H1 (cell line): ENCODE data around the gene CD276. TPM values are rescaled to one million over a fixed set of nuclear protein-coding genes. Genes with fewer than 3 reads are reported as not detected.

Experiments
- CTCF ChIA-PET: fragments of 300-600 bp; sonication (Branson Sonifier 250); formaldehyde crosslinking; loops from one replicate; lab custom pipeline; 2021; ENCODE audit not compliant: partially characterized antibody; lab: Charles Lee
- POLR2A ChIA-PET: fragments of 300-600 bp; sonication (Branson Sonifier 250); formaldehyde crosslinking; loops from one replicate; lab custom pipeline; 2021; ENCODE audit warnings: inconsistent platforms; ENCODE audit not compliant: partially characterized antibody; lab: Charles Lee
- DNase-seq, 2 experiments: peaks; one replicate each; pipeline versions ENCODE4 v3.0.0 to v3.0.0-alpha.2; 2010 to 2022; ENCODE audit warnings: low spot score in 2 of 2, low read depth in 1 of 2, mixed read lengths in 1 of 2
- FAIRE-seq: peaks from 2 replicates; lab custom pipeline; 2011; peaks lifted over from hg19 to GRCh38; lab: Jason Lieb, UNC
- H2AFZ ChIP-seq: 2 replicates; pipeline ENCODE4 v1.8.1; 2012; ENCODE audit warnings: low read length, inconsistent platforms
- H2AK5ac ChIP-seq: 2 replicates; pipeline ENCODE4 v1.6.1; 2013; ENCODE audit warnings: low read depth, low read length
- H2BK120ac ChIP-seq: replicated peaks from 2 replicates; pipeline ENCODE3; 2013; ENCODE audit warnings: low read depth, low read length, inconsistent platforms
- H2BK12ac ChIP-seq: 2 replicates; pipeline ENCODE4 v1.6.1; 2013; ENCODE audit warnings: low read depth, low read length
- H2BK15ac ChIP-seq: 2 replicates; pipeline ENCODE4 v1.6.1; 2013; ENCODE audit warnings: low read length
- H2BK20ac ChIP-seq: 2 replicates; pipeline ENCODE4 v1.6.1; 2013; ENCODE audit warnings: low read length
- H2BK5ac ChIP-seq: 2 replicates; pipeline ENCODE4 v1.6.1; 2013; ENCODE audit warnings: low read depth, low read length
- H3K14ac ChIP-seq: 2 replicates; pipeline ENCODE4 v1.6.1; 2013; ENCODE audit warnings: inconsistent platforms; ENCODE audit not compliant: insufficient read length
- H3K18ac ChIP-seq: 2 replicates; pipeline ENCODE4 v1.6.1; 2013; ENCODE audit warnings: low read length; ENCODE audit errors: extremely low read depth
- H3K23ac ChIP-seq: 2 replicates; pipeline ENCODE4 v1.6.1; 2013; ENCODE audit warnings: inconsistent platforms; ENCODE audit not compliant: insufficient read length
- H3K23me2 ChIP-seq: 2 replicates; pipeline ENCODE4 v1.6.1; 2013; ENCODE audit warnings: low read depth, low read length
- H3K27ac ChIP-seq: 2 replicates; pipeline ENCODE4 v1.6.1; 2011; ENCODE audit warnings: low read depth, low read length, inconsistent platforms
- H3K27me3 ChIP-seq, 4 experiments: replicated peaks in 1 of 4; 1 replicate in 1 of 4; 2 replicates in 3 of 4; pipeline versions ENCODE4 v1.6.1 to v1.8.1; 2011 to 2013; ENCODE audit warnings: low read length in 3 of 4, mild to moderate bottlenecking in 3 of 4, inconsistent platforms in 2 of 4, mixed read lengths in 2 of 4, moderate library complexity in 1 of 4; ENCODE audit not compliant: control insufficient read depth in 3 of 4, insufficient read depth in 3 of 4; ENCODE audit errors: extremely low read depth in 1 of 4
- H3K36me3 ChIP-seq, 4 experiments: 2 replicates each; pipeline versions ENCODE4 v1.6.1 to v1.8.1; 2011 to 2013; ENCODE audit warnings: mild to moderate bottlenecking in 4 of 4, low read length in 3 of 4, moderate library complexity in 2 of 4, control low read depth in 1 of 4, inconsistent platforms in 1 of 4; ENCODE audit not compliant: insufficient read depth in 4 of 4, control insufficient read depth in 2 of 4
- H3K4ac ChIP-seq: replicated peaks from 2 replicates; pipeline ENCODE3; 2013; ENCODE audit warnings: low read length, low read depth, mixed read lengths, inconsistent platforms; ENCODE audit not compliant: insufficient read length
- H3K4me1 ChIP-seq, 4 experiments: replicated peaks in 1 of 4; 1 replicate in 1 of 4; 2 replicates in 3 of 4; pipeline versions ENCODE4 v1.6.1 to v1.8.1; 2011 to 2013; ENCODE audit warnings: low read length in 3 of 4, inconsistent platforms in 2 of 4, mixed read lengths in 1 of 4; ENCODE audit not compliant: insufficient read depth in 4 of 4, control insufficient read depth in 3 of 4
- H3K4me2 ChIP-seq, 2 experiments: 2 replicates each; pipeline versions ENCODE4 v1.6.1 to v1.8.1; 2011 to 2013; ENCODE audit warnings: low read depth in 2 of 2, low read length in 2 of 2, control low read depth in 1 of 2, inconsistent platforms in 1 of 2, mild to moderate bottlenecking in 1 of 2; ENCODE audit not compliant: insufficient read depth in 1 of 2
- H3K4me3 ChIP-seq, 4 experiments: fragments of 200-600, 300-600 bp in 1 of 4; sonication (generic), shearing (Covaris generic), sonication (Bioruptor Twin) in 1 of 4; 2 replicates each; pipeline versions ENCODE4 v1.5.1 to v1.8.1; 2011 to 2016; ENCODE audit warnings: low read length in 4 of 4, low read depth in 3 of 4, control low read depth in 2 of 4, inconsistent platforms in 2 of 4, mild to moderate bottlenecking in 2 of 4, mixed read lengths in 1 of 4, moderate library complexity in 1 of 4; ENCODE audit not compliant: insufficient read depth in 2 of 4; ENCODE audit errors: extremely low read depth in 1 of 4
- H3K56ac ChIP-seq: replicated peaks from 2 replicates; pipeline ENCODE3; 2013; ENCODE audit warnings: low read depth, mild to moderate bottlenecking, mixed read lengths, low read length, inconsistent platforms; ENCODE audit not compliant: insufficient read length
- H3K79me1 ChIP-seq: 2 replicates; pipeline ENCODE4 v1.6.1; 2013; ENCODE audit warnings: low read depth, low read length, control low read depth
- H3K79me2 ChIP-seq, 2 experiments: 2 replicates each; pipeline versions ENCODE4 v1.6.1 to v1.8.1; 2012 to 2013; ENCODE audit warnings: low read length in 2 of 2, mild to moderate bottlenecking in 2 of 2, inconsistent platforms in 1 of 2; ENCODE audit not compliant: insufficient read depth in 2 of 2, control insufficient read depth in 1 of 2
- H3K9ac ChIP-seq, 4 experiments: replicated peaks in 1 of 4; 1 replicate in 1 of 4; 2 replicates in 3 of 4; pipeline versions ENCODE4 v1.6.1 to v1.8.1; 2011 to 2013; ENCODE audit warnings: low read depth in 3 of 4, low read length in 3 of 4, control low read depth in 2 of 4, mild to moderate bottlenecking in 2 of 4, moderate library complexity in 2 of 4, inconsistent platforms in 1 of 4; ENCODE audit errors: extremely low read depth in 1 of 4
- H3K9me3 ChIP-seq, 2 experiments: 2 replicates each; pipeline versions ENCODE4 v1.6.1 to v1.8.1; 2012 to 2013; ENCODE audit warnings: mild to moderate bottlenecking in 2 of 2, moderate library complexity in 2 of 2, control low read depth in 1 of 2, inconsistent platforms in 1 of 2, low read depth in 1 of 2, low read length in 1 of 2, mixed read lengths in 1 of 2; ENCODE audit not compliant: insufficient read depth in 2 of 2
- H4K20me1 ChIP-seq, 2 experiments: replicated peaks in 1 of 2; 2 replicates each; pipeline versions ENCODE3 to v1.8.1; 2011 to 2013; ENCODE audit warnings: inconsistent platforms in 2 of 2, low read length in 2 of 2, mild to moderate bottlenecking in 1 of 2; ENCODE audit not compliant: insufficient read depth in 2 of 2, control insufficient read depth in 1 of 2
- H4K5ac ChIP-seq: 2 replicates; pipeline ENCODE4 v1.6.1; 2013; ENCODE audit warnings: low read length, low read depth, mixed read lengths, inconsistent platforms; ENCODE audit not compliant: insufficient read length
- H4K8ac ChIP-seq: 2 replicates; pipeline ENCODE4 v1.8.0; 2013; ENCODE audit warnings: mild to moderate bottlenecking, moderate library complexity, low read length, inconsistent platforms; ENCODE audit not compliant: insufficient read depth; ENCODE audit errors: extremely low read depth
- H4K91ac ChIP-seq: replicated peaks from 2 replicates; pipeline ENCODE3; 2013; ENCODE audit warnings: low read length, mixed read lengths, inconsistent platforms; ENCODE audit not compliant: insufficient read length
- BACH1 ChIP-seq: IDR thresholded peaks from 2 replicates; pipeline ENCODE4 v1.6.1; 2012; ENCODE audit warnings: low read length, improper control_type of control experiment
- BCL11A ChIP-seq, 2 experiments: IDR thresholded peaks; one replicate each; pipeline ENCODE4 v1.6.1; 2011; ENCODE audit warnings: low read depth in 2 of 2, low read length in 2 of 2, mild to moderate bottlenecking in 2 of 2
- CBX5 ChIP-seq: fragments of 300-800, 300-1000 bp; sonication (generic); IDR thresholded peaks from 2 replicates; pipeline ENCODE4 v1.7.1; 2016; ENCODE audit warnings: antibody characterized with exemption, low read length, low read depth
- CHD2 ChIP-seq: IDR thresholded peaks from 2 replicates; pipeline ENCODE4 v1.6.1; 2012; ENCODE audit warnings: low read length, improper control_type of control experiment
- EP300 ChIP-seq, 2 experiments: IDR thresholded peaks; 1 replicate in 1 of 2; 2 replicates in 1 of 2; pipeline ENCODE4 v1.6.1; 2011 to 2012; ENCODE audit warnings: low read depth in 2 of 2, low read length in 2 of 2, mild to moderate bottlenecking in 2 of 2, borderline replicate concordance in 1 of 2, inconsistent platforms in 1 of 2, moderate library complexity in 1 of 2
- EZH2 ChIP-seq: fragments of 200-600 bp; sonication (generic); IDR thresholded peaks from 2 replicates; pipeline ENCODE4 v1.7.1; 2012; ENCODE audit warnings: low read depth, mild to moderate bottlenecking, moderate library complexity, low read length, inconsistent platforms; ENCODE audit not compliant: severe bottlenecking
- KDM5A ChIP-seq: fragments of 200-600 bp; IDR thresholded peaks from 2 replicates; pipeline ENCODE4 v1.7.1; 2012; ENCODE audit warnings: mild to moderate bottlenecking, low read length, inconsistent platforms, mixed read lengths
- PHF8 ChIP-seq: fragments of 200-600 bp; sonication (generic); conservative IDR thresholded peaks from 2 replicates; pipeline ENCODE4 v1.7.1; 2012; ENCODE audit warnings: low read depth, mild to moderate bottlenecking, inconsistent platforms, low read length, moderate library complexity
- POU5F1 ChIP-seq: IDR thresholded peaks from 2 replicates; pipeline ENCODE4 v1.6.1; 2011; ENCODE audit warnings: low read depth, mild to moderate bottlenecking, low read length, moderate library complexity
- RBBP5 ChIP-seq: IDR thresholded peaks from 2 replicates; pipeline ENCODE4 v1.7.1; 2012; ENCODE audit warnings: low read depth, mild to moderate bottlenecking, inconsistent platforms, low read length, moderate library complexity, borderline replicate concordance
- RXRA ChIP-seq: IDR thresholded peaks from 2 replicates; pipeline ENCODE4 v1.6.1; 2011; ENCODE audit warnings: low read depth, mild to moderate bottlenecking, low read length, moderate library complexity; ENCODE audit not compliant: insufficient read depth
- SIN3A ChIP-seq, 2 experiments: IDR thresholded peaks in 1 of 2; conservative IDR thresholded peaks in 1 of 2; 2 replicates each; pipeline ENCODE4 v1.6.1; 2011 to 2012; ENCODE audit warnings: low read length in 2 of 2, improper control_type of control experiment in 1 of 2, low read depth in 1 of 2, mild to moderate bottlenecking in 1 of 2
- SP1 ChIP-seq: IDR thresholded peaks from 2 replicates; pipeline ENCODE4 v1.6.1; 2011; ENCODE audit warnings: low read depth, low read length
- SP2 ChIP-seq: IDR thresholded peaks from 2 replicates; pipeline ENCODE4 v1.6.1; 2012; ENCODE audit warnings: mild to moderate bottlenecking, low read length, inconsistent platforms
- SRF ChIP-seq: IDR thresholded peaks from 2 replicates; pipeline ENCODE4 v1.6.1; 2011; ENCODE audit warnings: mild to moderate bottlenecking, low read depth, low read length, moderate library complexity
- WGBS, 2 experiments: shearing (Covaris generic) in 1 of 2; methylation state at CpG; one replicate each; pipeline versions ENCODE4 v1.1.6 to v1.1.7; 2013 to 2015; ENCODE audit warnings: low lambda C conversion rate in 2 of 2, mixed read lengths in 2 of 2, inconsistent platforms in 1 of 2, low coverage in 1 of 2, missing lambda C conversion rate in 1 of 2; ENCODE audit not compliant: insufficient replicate concordance in 2 of 2, insufficient coverage in 1 of 2, insufficient read length in 1 of 2; ENCODE audit errors: extremely low coverage in 1 of 2, missing lambda C conversion rate in 1 of 2; 5-methylcytosine and 5-hydroxymethylcytosine counted together
- polyA plus RNA-seq, 7 experiments: library from polyadenylated mRNA; depleted of rRNA in 3 of 7; stranded (reverse) in 5 of 7; unstranded in 2 of 7; fragments of >200 nt in 5 of 7; fragments of 200-250 nt in 2 of 7; gene quantifications; 1 replicate in 5 of 7; 2 replicates in 1 of 7; 4 replicates in 1 of 7; pipeline versions ENCODE4 v1.2.1 to v1.2.3, GENCODE V29; 2011 to 2013; ENCODE audit warnings: missing spikeins in 2 of 7, mixed read lengths in 2 of 7
- total RNA-seq: library from RNA; stranded (reverse); fragmentation: NEBNext Ultra II Directional; extraction: Animal tissue kit (Norgen Biotek cat#: 25700); gene quantifications from 2 replicates; pipeline ENCODE4 v1.2.1, GENCODE V29; 2021

Gene CD276
- total and polyA plus RNA-seq, 2 of the 8 experiments (the other 6 are each of a cell fraction or from before 2014, with no cell fraction given) = 156 to 158 TPM

DNA sequence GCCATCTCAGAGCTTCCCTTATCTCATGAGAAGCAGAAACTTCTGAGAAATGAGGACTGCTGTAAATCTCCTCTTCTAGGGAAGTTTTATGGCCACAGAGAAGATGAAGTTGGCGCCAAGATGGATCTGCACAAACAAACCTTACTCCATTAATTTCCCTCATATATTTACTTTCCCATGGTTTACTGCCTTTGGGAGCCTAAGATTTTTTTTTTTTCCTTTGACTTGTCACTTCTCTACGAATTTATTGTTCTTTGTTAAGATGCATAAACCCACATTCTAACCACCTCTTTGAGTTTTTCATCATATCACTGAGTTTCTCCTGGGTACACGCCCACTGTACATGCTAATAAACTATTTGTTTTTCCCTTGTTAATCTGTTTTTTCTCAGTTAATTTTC lies 29.5 kb upstream of the CD276 start:
- no peak overlapping the region for H2BK5ac ChIP-seq
- no peak overlapping the region for H2AK5ac ChIP-seq
- H3K27ac ChIP-seq = no peak overlapping the region
- no peak overlapping the region for H4K5ac ChIP-seq
- H3K4me3 ChIP-seq = no peak overlapping the region
- H3K23me2 ChIP-seq = no peaks in the 10 kb centered on the region
- DNase-seq (no peak), FAIRE-seq (no peak)
- H3K9ac ChIP-seq = no peak overlapping the region
- CTCF ChIA-PET = no interaction called here
- no peak overlapping the region for H3K18ac ChIP-seq
- no peaks in the 10 kb centered on the region for H3K79me1 ChIP-seq
- 78% methylated on average over 3 of the region's 3 CpGs; no CpG with 5 or more reads in 1 of the 2 experiments for WGBS, 2 experiments
- H3K23ac ChIP-seq = no peak overlapping the region
- no peak overlapping the region for H3K4me2 ChIP-seq
- no peak overlapping the region for H3K56ac ChIP-seq
- H3K4me1 ChIP-seq = no peaks in the 10 kb centered on the region
- no peaks in the 10 kb centered on the region for H3K9me3 ChIP-seq
- no peaks in the 10 kb centered on the region for H4K20me1 ChIP-seq
- H2BK20ac ChIP-seq = no peak overlapping the region
- no peak overlapping the region for H4K8ac ChIP-seq
- H3K4ac ChIP-seq = no peak overlapping the region
- H2BK120ac ChIP-seq = no peak overlapping the region
- H2AFZ ChIP-seq = no peak overlapping the region
- H2BK12ac ChIP-seq = no peak overlapping the region
- no peaks in the 10 kb centered on the region for H3K36me3 ChIP-seq
- no peak overlapping the region for H4K91ac ChIP-seq
- POLR2A ChIA-PET = no interaction called here
- H3K14ac ChIP-seq = no peak overlapping the region
- H3K79me2 ChIP-seq = no peaks in the 10 kb centered on the region
- H2BK15ac ChIP-seq = no peak overlapping the region
- H3K27me3 ChIP-seq = 0 out of 7 replicates have a peak, but pooled peaks cover 0 to 2% (median 0%) of the 10 kb centered on the region in 4 experiments
- TF ChIP-seq BACH1 (no peak), SIN3A (conservative IDR thresholded peaks at IDR 0.05 in 1 of 2, IDR thresholded peaks at IDR 0.05 in 1 of 2; ENCODE audit: low read depth in 1 of 2, low read length in 2 of 2) (no peak), CBX5 (no peak), POU5F1 (no peak), SP1 (no peak), EZH2 (no peak), BCL11A (IDR thresholded peaks at IDR 0.05; ENCODE audit: low read depth in 2 of 2, low read length in 2 of 2) (no peak), PHF8 (no peak), CHD2 (no peak), RXRA (no peak), KDM5A (no peak), EP300 (IDR thresholded peaks at IDR 0.05; ENCODE audit: borderline replicate concordance in 1 of 2, low read depth in 2 of 2, low read length in 2 of 2) (no peak), SP2 (no peak), SRF (no peak), RBBP5 (no peak)
